Keratinocyte (primary cell): ENCODE measurements around the gene UTS2B.

Experiments used
- EZH2 ChIP-seq: IDR thresholded peaks from one replicate; pipeline ENCODE4 v1.6.1; 2012; ENCODE audit warnings: inconsistent platforms, mild to moderate bottlenecking, low read length, moderate library complexity
- TF ChIP-seq, protein P1 (sequence below), 3 experiments: IDR thresholded peaks in 1 of 3; conservative IDR thresholded peaks in 1 of 3; optimal IDR thresholded peaks in 1 of 3; 2 replicates in 2 of 3; 3 replicates in 1 of 3; pipeline versions ENCODE3 to v1.5.1; 2011; ENCODE audit warnings: low read length in 3 of 3, mild to moderate bottlenecking in 3 of 3, moderate library complexity in 2 of 3, control low read depth in 1 of 3, inconsistent platforms in 1 of 3; ENCODE audit not compliant: insufficient read depth in 2 of 3; ENCODE audit errors: extremely low read depth in 1 of 3

DNA sequence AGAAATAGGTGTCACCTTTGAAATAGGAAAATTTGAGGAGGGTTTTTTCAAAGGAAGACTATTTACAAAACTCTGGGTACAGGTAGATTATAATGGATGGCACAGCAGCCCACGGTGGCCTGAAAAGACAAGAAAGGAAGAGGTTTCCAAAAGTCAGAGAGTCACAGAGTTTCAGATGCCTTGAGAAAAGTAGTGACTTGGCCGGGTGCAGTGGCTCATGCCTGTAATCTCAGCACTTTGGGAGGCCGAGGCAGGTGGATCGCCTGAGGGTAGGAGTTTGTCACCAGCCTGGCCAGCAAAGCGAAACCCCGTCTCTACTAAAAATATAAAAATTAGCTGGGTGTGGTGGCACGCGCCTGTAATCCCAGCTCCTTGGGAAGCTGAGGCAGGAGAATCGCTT, 96.1 kb downstream of the UTS2B start:
- TF ChIP-seq, protein P1, sequence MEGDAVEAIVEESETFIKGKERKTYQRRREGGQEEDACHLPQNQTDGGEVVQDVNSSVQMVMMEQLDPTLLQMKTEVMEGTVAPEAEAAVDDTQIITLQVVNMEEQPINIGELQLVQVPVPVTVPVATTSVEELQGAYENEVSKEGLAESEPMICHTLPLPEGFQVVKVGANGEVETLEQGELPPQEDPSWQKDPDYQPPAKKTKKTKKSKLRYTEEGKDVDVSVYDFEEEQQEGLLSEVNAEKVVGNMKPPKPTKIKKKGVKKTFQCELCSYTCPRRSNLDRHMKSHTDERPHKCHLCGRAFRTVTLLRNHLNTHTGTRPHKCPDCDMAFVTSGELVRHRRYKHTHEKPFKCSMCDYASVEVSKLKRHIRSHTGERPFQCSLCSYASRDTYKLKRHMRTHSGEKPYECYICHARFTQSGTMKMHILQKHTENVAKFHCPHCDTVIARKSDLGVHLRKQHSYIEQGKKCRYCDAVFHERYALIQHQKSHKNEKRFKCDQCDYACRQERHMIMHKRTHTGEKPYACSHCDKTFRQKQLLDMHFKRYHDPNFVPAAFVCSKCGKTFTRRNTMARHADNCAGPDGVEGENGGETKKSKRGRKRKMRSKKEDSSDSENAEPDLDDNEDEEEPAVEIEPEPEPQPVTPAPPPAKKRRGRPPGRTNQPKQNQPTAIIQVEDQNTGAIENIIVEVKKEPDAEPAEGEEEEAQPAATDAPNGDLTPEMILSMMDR (optimal IDR thresholded peaks at IDR 0.05 in 1 of 3, IDR thresholded peaks at IDR 0.05 in 1 of 3, conservative IDR thresholded peaks at IDR 0.05 in 1 of 3; ENCODE audit: extremely low read depth in 1 of 3, insufficient read depth in 2 of 3, low read length in 3 of 3): no peak
- no peak for TF ChIP-seq EZH2
